ENCODE results near the gene SLC4A1. TPM values are rescaled to one million over a fixed set of nuclear protein-coding genes. Genes with fewer than 3 reads are reported as not detected.

The SLC4A1 gene
- total RNA-seq, 1 donor from 2014 or later: not detected

DNA sequence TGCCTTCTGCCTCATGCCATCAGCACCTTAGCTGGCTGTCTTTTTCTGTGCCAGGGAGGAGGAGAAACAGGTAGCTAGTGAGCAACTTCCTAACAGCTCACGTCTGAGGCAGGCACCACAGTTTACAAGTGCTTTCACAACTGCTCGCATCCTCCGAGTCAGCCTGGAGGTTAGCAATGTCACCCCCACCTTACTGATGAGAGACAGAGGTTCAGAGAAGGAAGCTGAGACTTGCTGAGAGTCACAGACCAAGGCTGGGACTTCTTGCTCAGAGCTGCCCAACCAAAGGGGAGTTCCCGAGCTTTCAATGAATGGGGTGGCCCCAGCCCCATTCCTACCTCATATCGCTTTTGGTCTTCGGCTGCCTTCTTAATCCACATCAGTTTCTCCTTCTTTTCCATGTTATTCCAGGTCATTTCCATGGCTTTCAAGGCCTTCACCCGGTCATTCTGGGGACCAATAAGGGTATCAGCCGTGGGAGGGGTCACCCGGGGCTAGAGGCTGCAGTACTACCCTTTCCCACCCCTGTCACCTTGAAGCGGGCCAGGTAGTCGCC, 58.1 kb downstream of the SLC4A1 start:
- H3K4me3 ChIP-seq (ENCODE audit: low read depth, low read length): no peak overlapping the region
- H3K36me3 ChIP-seq (ENCODE audit: control insufficient read depth, insufficient read depth, low read length): peaks cover 6% of the 10 kb centered on the region
- DNase-seq (ENCODE audit: low read depth): no peak

DNA sequence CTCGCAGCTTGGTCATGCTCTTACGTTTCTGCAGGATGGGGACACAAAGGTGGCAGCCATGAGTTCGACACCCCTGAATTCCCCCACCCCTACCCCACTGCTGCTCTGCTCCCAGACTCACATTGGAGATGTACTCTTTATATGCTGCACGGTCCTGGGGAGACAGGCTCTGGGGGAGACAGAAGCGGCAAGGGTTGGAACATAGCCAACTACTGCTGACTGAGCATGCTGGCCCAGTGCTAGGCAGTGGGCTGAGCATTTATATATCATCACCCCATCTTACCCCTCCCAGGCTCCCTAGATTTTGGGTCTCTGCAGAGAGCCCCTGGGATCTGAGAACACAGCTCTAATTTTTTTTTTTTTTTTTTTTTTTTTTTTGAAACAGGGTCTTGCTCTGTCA, 60.2 kb downstream of the SLC4A1 start:
- no peak for DNase-seq (ENCODE audit: low read depth)
- peaks cover 6% of the 10 kb centered on the region for H3K36me3 ChIP-seq (ENCODE audit: control insufficient read depth, insufficient read depth, low read length)
- no peak overlapping the region for H3K4me3 ChIP-seq (ENCODE audit: low read depth, low read length)
- no peaks in the 10 kb centered on the region for H3K27me3 ChIP-seq (ENCODE audit: control insufficient read depth, insufficient read depth, low read length)
- TF ChIP-seq, protein P1, sequence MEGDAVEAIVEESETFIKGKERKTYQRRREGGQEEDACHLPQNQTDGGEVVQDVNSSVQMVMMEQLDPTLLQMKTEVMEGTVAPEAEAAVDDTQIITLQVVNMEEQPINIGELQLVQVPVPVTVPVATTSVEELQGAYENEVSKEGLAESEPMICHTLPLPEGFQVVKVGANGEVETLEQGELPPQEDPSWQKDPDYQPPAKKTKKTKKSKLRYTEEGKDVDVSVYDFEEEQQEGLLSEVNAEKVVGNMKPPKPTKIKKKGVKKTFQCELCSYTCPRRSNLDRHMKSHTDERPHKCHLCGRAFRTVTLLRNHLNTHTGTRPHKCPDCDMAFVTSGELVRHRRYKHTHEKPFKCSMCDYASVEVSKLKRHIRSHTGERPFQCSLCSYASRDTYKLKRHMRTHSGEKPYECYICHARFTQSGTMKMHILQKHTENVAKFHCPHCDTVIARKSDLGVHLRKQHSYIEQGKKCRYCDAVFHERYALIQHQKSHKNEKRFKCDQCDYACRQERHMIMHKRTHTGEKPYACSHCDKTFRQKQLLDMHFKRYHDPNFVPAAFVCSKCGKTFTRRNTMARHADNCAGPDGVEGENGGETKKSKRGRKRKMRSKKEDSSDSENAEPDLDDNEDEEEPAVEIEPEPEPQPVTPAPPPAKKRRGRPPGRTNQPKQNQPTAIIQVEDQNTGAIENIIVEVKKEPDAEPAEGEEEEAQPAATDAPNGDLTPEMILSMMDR (IDR thresholded peaks at IDR 0.05; ENCODE audit: insufficient read depth, low read length, poor library complexity, severe bottlenecking): no peak

More for the DNA sequence above, 58.1 kb downstream of the SLC4A1 start:
- TF ChIP-seq, protein P1 (IDR thresholded peaks at IDR 0.05; ENCODE audit: insufficient read depth, low read length, poor library complexity, severe bottlenecking): no peak
- H3K27me3 ChIP-seq (ENCODE audit: control insufficient read depth, insufficient read depth, low read length): no peaks in the 10 kb centered on the region

DNA sequence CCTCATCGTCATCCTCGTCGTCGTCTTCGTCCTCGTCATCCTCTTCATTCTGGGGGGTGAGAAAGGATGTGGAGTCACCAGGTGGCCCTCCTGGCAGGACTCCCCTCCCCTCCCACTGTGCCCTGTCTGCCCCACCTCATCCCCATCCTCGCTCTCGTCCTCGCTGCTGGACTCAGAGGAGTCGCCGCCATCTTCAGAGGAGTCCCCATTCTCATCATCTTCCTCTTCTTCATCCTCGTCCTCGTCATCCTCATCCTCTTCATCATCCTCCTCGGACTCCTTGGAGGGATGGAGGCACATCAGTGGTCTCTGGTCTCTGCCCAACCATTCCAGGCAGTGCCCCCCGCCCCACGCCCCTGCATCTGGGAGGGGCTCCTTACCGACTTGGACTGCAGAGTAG, 60.6 kb downstream of the SLC4A1 start:
- TF ChIP-seq, protein P1 (IDR thresholded peaks at IDR 0.05; ENCODE audit: insufficient read depth, low read length, poor library complexity, severe bottlenecking): no peak
- Histone ChIP-seq H3K27me3 (ENCODE audit: control insufficient read depth, insufficient read depth, low read length) (no peaks in the 10 kb centered on the region), H3K4me3 (ENCODE audit: low read depth, low read length) (no peak overlapping the region), H3K36me3 (ENCODE audit: control insufficient read depth, insufficient read depth, low read length) (peaks cover 6% of the 10 kb centered on the region)
- DNase-seq (ENCODE audit: low read depth): no peak

DNA sequence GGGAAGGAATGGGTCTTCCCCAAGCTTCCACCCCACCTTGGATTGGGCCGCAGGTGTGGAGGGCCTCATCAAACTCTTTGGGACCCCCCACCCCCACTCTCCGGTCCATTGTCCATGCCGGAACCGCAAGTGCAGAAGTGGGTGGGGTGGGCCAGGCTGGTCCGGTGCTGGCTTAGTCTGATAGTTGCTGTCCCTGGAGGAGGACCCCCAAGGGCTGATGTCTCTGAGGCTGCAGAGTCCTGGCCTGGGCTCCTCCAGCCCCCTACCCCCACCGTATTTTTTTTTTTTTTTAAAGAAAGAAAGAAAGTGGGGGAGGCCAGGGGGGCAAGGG, 61.1 kb downstream of the SLC4A1 start:
- H3K4me3 ChIP-seq (ENCODE audit: low read depth, low read length): no peak overlapping the region
- H3K27me3 ChIP-seq (ENCODE audit: control insufficient read depth, insufficient read depth, low read length): no peaks in the 10 kb centered on the region
- H3K36me3 ChIP-seq (ENCODE audit: control insufficient read depth, insufficient read depth, low read length): peaks cover 6% of the 10 kb centered on the region
- TF ChIP-seq, protein P1 (IDR thresholded peaks at IDR 0.05; ENCODE audit: insufficient read depth, low read length, poor library complexity, severe bottlenecking): no peak
- no peak for DNase-seq (ENCODE audit: low read depth)

DNA sequence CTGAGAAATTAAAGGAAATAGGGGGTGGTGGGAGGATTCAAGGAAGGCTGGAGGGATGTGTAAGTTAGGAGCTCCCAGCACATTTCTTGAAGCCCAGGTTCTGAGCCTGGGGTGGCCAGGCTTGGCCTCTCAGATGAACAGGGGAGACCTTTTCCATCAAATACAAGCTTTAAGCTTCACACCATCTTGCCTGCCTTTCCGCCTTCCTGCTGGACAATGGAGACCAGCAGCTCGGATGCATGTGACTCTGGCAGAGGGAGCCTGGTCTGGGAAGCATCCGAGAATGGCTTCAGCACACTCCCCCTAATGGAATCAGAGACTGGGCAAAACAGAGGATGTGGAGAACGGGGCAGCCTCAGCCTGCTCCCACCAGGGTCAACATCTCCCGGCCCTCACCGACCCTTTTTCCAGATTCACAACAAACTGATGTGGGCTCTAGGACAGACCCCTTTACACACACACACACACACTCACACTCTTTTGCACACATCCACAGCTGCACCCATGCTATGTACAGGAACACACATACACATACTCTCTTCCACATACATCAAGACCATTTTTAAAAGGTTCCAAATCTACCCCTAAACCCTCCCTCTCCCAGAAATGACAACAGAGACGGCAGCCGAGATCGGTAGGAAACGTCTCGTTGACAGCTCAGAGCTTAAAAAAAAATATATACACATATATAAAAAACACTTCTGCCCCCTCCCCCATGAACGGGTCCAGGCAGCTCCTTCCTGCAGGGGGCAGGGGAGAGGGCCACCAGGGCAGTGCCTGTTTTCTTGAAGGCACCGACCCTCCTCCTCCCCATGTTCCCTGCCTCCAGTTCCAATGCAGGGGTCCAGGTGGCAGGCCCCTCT, 61.7 kb downstream of the SLC4A1 start:
- no peak for DNase-seq (ENCODE audit: low read depth)
- Histone ChIP-seq H3K36me3 (ENCODE audit: control insufficient read depth, insufficient read depth, low read length) (peaks cover 6% of the 10 kb centered on the region), H3K4me3 (ENCODE audit: low read depth, low read length) (no peak overlapping the region), H3K27me3 (ENCODE audit: control insufficient read depth, insufficient read depth, low read length) (no peaks in the 10 kb centered on the region)
- TF ChIP-seq, protein P1 (IDR thresholded peaks at IDR 0.05; ENCODE audit: insufficient read depth, low read length, poor library complexity, severe bottlenecking): peak; percentile 20

Data from kidney epithelial cell (primary cell).